ENCODE results near the gene OSGIN1. TPM values are rescaled to one million over a fixed set of nuclear protein-coding genes. Genes with fewer than 3 reads are reported as not detected.

The OSGIN1 gene, protein sequence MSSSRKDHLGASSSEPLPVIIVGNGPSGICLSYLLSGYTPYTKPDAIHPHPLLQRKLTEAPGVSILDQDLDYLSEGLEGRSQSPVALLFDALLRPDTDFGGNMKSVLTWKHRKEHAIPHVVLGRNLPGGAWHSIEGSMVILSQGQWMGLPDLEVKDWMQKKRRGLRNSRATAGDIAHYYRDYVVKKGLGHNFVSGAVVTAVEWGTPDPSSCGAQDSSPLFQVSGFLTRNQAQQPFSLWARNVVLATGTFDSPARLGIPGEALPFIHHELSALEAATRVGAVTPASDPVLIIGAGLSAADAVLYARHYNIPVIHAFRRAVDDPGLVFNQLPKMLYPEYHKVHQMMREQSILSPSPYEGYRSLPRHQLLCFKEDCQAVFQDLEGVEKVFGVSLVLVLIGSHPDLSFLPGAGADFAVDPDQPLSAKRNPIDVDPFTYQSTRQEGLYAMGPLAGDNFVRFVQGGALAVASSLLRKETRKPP
- 3.7 and 6.3 TPM in 2 replicates for total RNA-seq (2022)
- Bru-seq, nascent RNA, result percentile 43 among the genes with signal in this experiment
- BruChase-seq, experiment 1, labeled RNA remaining after a 6-hour chase, result percentile 33 among the genes with signal in this experiment
- percentile 37 among the genes with signal in this experiment for BruChase-seq, experiment 2, labeled RNA remaining after a 2-hour chase
- long read RNA-seq, transcript OSGIN1-203 (6 exons, 1,940 nt), result major isoform, 8 of 9 reads
- long read RNA-seq, partial matches to known transcripts, result 1 of 9 reads
- long read RNA-seq, other reads (novel, unspliced or antisense), result 0 of 9 reads

DNA sequence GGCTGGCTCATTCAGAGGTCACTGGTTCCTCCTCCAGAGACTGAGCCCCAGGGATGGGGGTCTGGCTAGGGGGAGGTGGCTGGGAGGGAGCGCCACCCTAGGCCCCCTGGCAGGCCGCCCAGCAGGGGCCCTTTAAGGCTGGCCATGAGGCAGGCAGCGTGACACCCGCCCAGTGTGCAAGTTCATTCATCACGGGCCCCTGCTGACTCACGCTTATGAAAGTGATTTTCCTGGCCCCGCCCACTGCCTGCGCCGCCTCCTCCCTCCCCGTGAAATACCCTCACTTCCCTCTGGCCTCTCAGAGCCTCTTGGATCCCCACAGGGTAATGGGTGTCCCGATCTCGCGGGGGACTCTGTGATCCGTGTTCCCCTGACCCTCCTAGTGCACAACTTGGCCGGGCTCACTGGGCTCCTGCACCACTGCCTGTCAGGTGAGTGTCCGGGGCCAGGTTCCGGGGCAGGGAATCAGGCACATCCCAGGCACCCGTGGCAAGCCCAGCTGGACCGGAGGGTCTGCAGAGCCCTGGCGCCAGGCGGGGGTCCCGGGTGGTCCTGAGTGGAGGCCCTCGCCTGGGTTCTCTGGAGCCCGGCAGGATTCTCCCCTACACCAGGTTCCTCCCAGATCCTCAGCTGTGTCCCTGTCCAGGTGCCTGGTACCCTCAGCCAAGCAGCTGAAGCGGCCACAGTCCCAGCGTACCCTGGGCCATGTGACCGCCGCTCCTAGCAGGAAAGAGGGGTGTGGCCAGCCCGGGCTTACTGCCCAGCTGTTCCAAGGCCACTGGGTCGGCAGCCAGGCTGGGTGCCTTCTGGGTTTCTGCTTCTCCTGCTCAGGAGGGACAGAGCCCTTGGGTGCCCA lies at the start of gene OSGIN1:
Gene OSGIN1, plus strand, starts transcription at position 301 of the 856 bp plus-strand sequence. CDS start 4,432 bp downstream, outside the sequence.
- peak within 1 kb of the TSS; percentile 70 for H3K27ac Mint-ChIP-seq (ENCODE audit: low read depth, unreplicated experiment)
- no TSS peak for BruUV-seq (replicated peaks)
- CTCF ChIA-PET, result interaction anchor here (0.5 to 14.7 kb wide), 32 partner anchors 9 to 1808 kb away, joined by 3 to 220 read pairs (median 3); partner anchors contain the start of gene SLC38A8

DNA sequence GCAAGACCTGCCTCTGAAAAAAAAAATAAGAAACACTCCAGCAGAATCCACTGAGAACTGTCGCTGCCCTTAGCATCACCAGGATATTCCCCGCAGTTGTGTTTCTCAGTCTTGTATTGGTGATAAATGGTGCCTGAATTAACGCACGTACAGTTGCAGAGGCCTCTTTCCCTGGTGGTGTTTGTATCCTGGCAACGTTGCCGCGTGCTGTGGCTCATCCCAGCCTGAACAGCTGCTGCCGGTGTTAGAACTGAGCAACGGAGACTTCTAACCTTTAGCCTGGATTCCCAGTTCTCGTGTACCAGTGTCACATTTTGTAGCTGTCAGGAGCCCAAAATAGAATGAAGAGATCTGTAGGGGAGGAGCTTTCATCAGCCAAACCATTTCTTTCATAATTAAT lies 49.3 kb upstream of the OSGIN1 start:
- POLR2A ChIA-PET, result no interaction called here
- CTCF ChIA-PET, result no interaction called here
- TF ChIP-seq, protein P1, sequence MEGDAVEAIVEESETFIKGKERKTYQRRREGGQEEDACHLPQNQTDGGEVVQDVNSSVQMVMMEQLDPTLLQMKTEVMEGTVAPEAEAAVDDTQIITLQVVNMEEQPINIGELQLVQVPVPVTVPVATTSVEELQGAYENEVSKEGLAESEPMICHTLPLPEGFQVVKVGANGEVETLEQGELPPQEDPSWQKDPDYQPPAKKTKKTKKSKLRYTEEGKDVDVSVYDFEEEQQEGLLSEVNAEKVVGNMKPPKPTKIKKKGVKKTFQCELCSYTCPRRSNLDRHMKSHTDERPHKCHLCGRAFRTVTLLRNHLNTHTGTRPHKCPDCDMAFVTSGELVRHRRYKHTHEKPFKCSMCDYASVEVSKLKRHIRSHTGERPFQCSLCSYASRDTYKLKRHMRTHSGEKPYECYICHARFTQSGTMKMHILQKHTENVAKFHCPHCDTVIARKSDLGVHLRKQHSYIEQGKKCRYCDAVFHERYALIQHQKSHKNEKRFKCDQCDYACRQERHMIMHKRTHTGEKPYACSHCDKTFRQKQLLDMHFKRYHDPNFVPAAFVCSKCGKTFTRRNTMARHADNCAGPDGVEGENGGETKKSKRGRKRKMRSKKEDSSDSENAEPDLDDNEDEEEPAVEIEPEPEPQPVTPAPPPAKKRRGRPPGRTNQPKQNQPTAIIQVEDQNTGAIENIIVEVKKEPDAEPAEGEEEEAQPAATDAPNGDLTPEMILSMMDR (IDR thresholded peaks at IDR 0.05; ENCODE audit: unreplicated experiment), result no peak
- intact Hi-C loops (cut with micrococcal nuclease), result no loop called here
- Mint-ChIP-seq H3K9me3 (ENCODE audit: unreplicated experiment) (no peaks in the 10 kb centered on the region), H3K27ac (ENCODE audit: low read depth, unreplicated experiment) (no peak overlapping the region), H3K4me1 (ENCODE audit: insufficient read depth, unreplicated experiment) (peaks cover 6% of the 10 kb centered on the region), H3K4me3 (ENCODE audit: unreplicated experiment) (no peak overlapping the region), H3K27me3 (ENCODE audit: insufficient read depth, unreplicated experiment) (no peaks in the 10 kb centered on the region), H3K36me3 (ENCODE audit: insufficient read depth, unreplicated experiment) (peaks cover 3% of the 10 kb centered on the region)
- no peak for DNase-seq (ENCODE audit: unreplicated experiment)
- BruUV-seq (replicated peaks), result no TSS peak

More for the DNA sequence above, at the start of gene OSGIN1:
- H3K27me3 Mint-ChIP-seq (ENCODE audit: insufficient read depth, unreplicated experiment), result no peaks in the 10 kb centered on the region
- no peaks in the 10 kb centered on the region for H3K36me3 Mint-ChIP-seq (ENCODE audit: insufficient read depth, unreplicated experiment)
- TF ChIP-seq, protein P1 (IDR thresholded peaks at IDR 0.05; ENCODE audit: unreplicated experiment), result no peak
- DNase-seq (ENCODE audit: unreplicated experiment), result peak; percentile 97
- H3K9me3 Mint-ChIP-seq (ENCODE audit: unreplicated experiment), result no peaks in the 10 kb centered on the region
- peak within 1 kb of the TSS; percentile 77 for H3K4me3 Mint-ChIP-seq (ENCODE audit: unreplicated experiment)
- POLR2A ChIA-PET, result interaction anchor here (0.8 to 3.2 kb wide), 8 partner anchors 9 to 164 kb away, joined by 3 to 58 read pairs (median 5); partner anchors contain the start of genes MBTPS1 and MLYCD
- intact Hi-C loops (cut with micrococcal nuclease), result loop anchor here (1.0 to 10.0 kb wide), 4 partner anchors 27 to 549 kb away; partner anchors contain the start of gene MEAK7
- H3K4me1 Mint-ChIP-seq (ENCODE audit: insufficient read depth, unreplicated experiment), result peaks cover 8% of the 10 kb centered on the region

DNA sequence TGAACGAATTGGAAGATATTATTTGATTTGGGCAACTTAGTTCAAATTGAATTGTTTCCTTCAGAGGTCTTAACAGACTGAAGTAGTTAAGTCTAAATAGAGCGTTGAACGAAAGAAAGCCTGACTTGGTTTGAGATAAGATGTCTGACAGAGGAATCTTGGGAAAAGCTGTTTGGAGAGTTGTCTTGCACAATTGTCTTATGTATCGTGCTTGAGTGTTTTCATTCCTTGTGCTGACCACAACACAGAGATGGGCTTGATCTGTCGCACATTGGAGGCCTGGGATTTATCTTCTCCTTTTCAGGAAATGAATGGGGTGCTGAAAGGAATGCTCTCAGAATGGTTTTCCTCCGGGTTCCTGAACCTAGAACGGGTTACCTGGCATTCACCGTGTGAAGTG lies 46.4 kb upstream of the OSGIN1 start:
- H3K4me1 Mint-ChIP-seq (ENCODE audit: insufficient read depth, unreplicated experiment), result no peaks in the 10 kb centered on the region
- peak overlapping the region; percentile 1 for H3K27ac Mint-ChIP-seq (ENCODE audit: low read depth, unreplicated experiment)
- ChIA-PET CTCF (interaction anchor here (1.4 kb wide), 1 partner anchor 20 kb away, joined by 6 read pairs; no protein-coding TSS in a partner anchor), POLR2A (no interaction called here)
- no peak overlapping the region for H3K4me3 Mint-ChIP-seq (ENCODE audit: unreplicated experiment)
- DNase-seq (ENCODE audit: unreplicated experiment), result no peak
- no TSS peak for BruUV-seq (replicated peaks)
- TF ChIP-seq, protein P1 (IDR thresholded peaks at IDR 0.05; ENCODE audit: unreplicated experiment), result no peak
- H3K27me3 Mint-ChIP-seq (ENCODE audit: insufficient read depth, unreplicated experiment), result no peaks in the 10 kb centered on the region
- H3K9me3 Mint-ChIP-seq (ENCODE audit: unreplicated experiment), result no peaks in the 10 kb centered on the region
- H3K36me3 Mint-ChIP-seq (ENCODE audit: insufficient read depth, unreplicated experiment), result peaks cover 24% of the 10 kb centered on the region
- intact Hi-C loops (cut with micrococcal nuclease), result no loop called here
